MG63 (cell line): Measurements from ENCODE around the gene DEF6. TPM values are rescaled to one million over a fixed set of nuclear protein-coding genes. Genes with fewer than 3 reads are reported as not detected.
"Not testable (repeated sequence)": the region's sequence is repeated elsewhere in the genome, so short reads cannot be mapped to it uniquely, and the experiment has no call there.

ENCODE experiments used
- DNase-seq: peaks from one replicate; pipeline ENCODE4 v3.0.0-alpha.2; 2020
- H3K27me3 ChIP-seq: fragments of 250-450 bp; sonication (Bioruptor Pico); 2 replicates; pipeline ENCODE4 v1.5.1; 2020; ENCODE audit warnings: mild to moderate bottlenecking, moderate library complexity
- H3K36me3 ChIP-seq: fragments of 250-450 bp; sonication (Bioruptor Pico); 2 replicates; pipeline ENCODE4 v1.5.1; 2020; ENCODE audit warnings: mild to moderate bottlenecking, moderate library complexity
- H3K4me3 ChIP-seq: fragments of 250-450 bp; sonication (Bioruptor Pico); 2 replicates; pipeline ENCODE4 v1.5.1; 2020; ENCODE audit warnings: mild to moderate bottlenecking, moderate library complexity
- H3K9me3 ChIP-seq: fragments of 250-450 bp; sonication (Bioruptor Pico); 2 replicates; pipeline ENCODE4 v1.5.1; 2020; ENCODE audit warnings: mild to moderate bottlenecking, moderate library complexity
- total RNA-seq: library from RNA; depleted of rRNA; stranded (reverse); fragments of >200 nt; shearing (Covaris generic); gene quantifications from 2 replicates; pipeline ENCODE4 v1.2.3, GENCODE V29; 2014; ENCODE audit warnings: low replicate concordance

The DEF6 gene
- total RNA-seq, 1 experiment from 2014 or later = 0.33 TPM

DNA sequence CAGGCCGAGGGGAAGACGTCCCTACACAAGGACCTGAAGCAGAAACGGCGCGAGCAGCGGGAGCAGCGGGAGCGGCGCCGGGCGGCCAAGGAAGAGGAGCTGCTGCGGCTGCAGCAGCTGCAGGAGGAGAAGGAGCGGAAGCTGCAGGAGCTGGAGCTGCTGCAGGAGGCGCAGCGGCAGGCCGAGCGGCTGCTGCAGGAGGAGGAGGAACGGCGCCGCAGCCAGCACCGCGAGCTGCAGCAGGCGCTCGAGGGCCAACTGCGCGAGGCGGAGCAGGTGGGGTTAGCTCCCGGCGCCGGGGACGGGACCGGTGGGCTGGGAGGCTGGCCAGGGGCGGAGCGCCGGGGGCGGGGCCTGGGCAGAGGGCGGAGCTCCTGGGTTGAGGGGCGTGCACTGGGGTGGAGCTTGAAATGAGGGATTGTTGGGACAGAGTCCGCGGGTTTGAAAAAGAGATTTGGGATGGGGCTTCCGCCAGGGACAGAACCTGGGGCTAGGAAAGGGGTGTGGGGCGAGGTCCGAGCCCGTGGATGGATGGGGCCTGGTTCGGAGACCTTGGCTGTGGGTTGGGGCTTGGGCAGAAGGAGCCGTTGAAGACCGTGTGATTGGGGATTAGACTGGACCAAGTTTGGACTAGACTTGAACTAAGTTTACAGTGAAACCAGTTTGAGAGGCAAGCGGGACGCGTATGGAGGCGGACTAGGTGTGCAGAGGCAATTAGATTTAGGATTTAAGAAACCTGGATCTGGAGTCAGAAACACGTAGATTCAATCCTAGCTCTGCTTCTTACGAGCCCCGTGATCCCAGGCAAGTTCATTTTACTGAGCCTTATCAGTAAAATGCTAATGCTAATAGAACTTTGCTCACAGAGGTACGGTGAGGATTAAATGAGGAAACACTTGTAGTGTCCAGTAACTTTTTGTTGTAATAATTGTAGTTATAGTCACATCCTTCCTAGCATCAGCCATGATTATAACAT is 20.9 kb downstream of the DEF6 start:
- Histone ChIP-seq H3K27me3 (peaks cover 32% of the 10 kb centered on the region), H3K4me3 (peak overlapping the region; percentile 58), H3K9me3 (peaks cover 4% of the 10 kb centered on the region), H3K36me3 (no peaks in the 10 kb centered on the region)
- DNase-seq = peak; percentile 83

GRCh38 chr6:35319346-35320030 is 21.9 kb downstream of the DEF6 start:
- H3K36me3 ChIP-seq = no peaks in the 10 kb centered on the region
- no peak for DNase-seq
- peaks cover 31% of the 10 kb centered on the region for H3K27me3 ChIP-seq
- no peak overlapping the region for H3K4me3 ChIP-seq
- H3K9me3 ChIP-seq = peaks cover 4% of the 10 kb centered on the region

- Histone ChIP-seq H3K27me3 (peaks cover 26% of the 10 kb centered on the region), H3K9me3 (peaks cover 4% of the 10 kb centered on the region), H3K4me3 (no peak overlapping the region), H3K36me3 (no peaks in the 10 kb centered on the region)
- DNase-seq = no peak
Observed at GRCh38 chr6:35320031-35320410, 22.4 kb downstream of the DEF6 start.

DNA sequence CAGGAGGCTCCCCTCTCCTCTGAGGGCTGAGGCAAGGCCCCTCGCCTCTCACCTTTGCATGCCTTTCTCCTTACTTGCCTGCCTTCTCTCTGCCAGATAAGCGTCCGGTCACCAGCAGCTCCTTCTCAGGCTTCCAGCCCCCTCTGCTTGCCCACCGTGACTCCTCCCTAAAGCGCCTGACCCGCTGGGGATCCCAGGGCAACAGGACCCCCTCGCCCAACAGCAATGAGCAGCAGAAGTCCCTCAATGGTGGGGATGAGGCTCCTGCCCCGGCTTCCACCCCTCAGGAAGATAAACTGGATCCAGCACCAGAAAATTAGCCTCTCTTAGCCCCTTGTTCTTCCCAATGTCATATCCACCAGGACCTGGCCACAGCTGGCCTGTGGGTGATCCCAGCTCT is 23.5 kb downstream of the DEF6 start:
- peaks cover 4% of the 10 kb centered on the region for H3K9me3 ChIP-seq
- no peaks in the 10 kb centered on the region for H3K36me3 ChIP-seq
- no peak for DNase-seq
- no peak overlapping the region for H3K4me3 ChIP-seq
- H3K27me3 ChIP-seq = peaks cover 20% of the 10 kb centered on the region

GRCh38 chr6:35327349-35328027 is 29.9 kb downstream of the DEF6 start:
- Histone ChIP-seq H3K4me3 (no peak overlapping the region), H3K27me3 (no peaks in the 10 kb centered on the region), H3K36me3 (no peaks in the 10 kb centered on the region), H3K9me3 (no peaks in the 10 kb centered on the region)
- peak; percentile 51 for DNase-seq

GRCh38 chr6:35328108-35328723 is 30.6 kb downstream of the DEF6 start:
- Histone ChIP-seq H3K4me3 (no peak overlapping the region), H3K9me3 (no peaks in the 10 kb centered on the region), H3K27me3 (no peaks in the 10 kb centered on the region), H3K36me3 (no peaks in the 10 kb centered on the region)
- DNase-seq = no peak

- not testable (repeated sequence) for DNase-seq, H3K4me3 ChIP-seq, H3K27me3 ChIP-seq, H3K36me3 ChIP-seq, H3K9me3 ChIP-seq
Observed at GRCh38 chr6:35328965-35329364, 31.3 kb downstream of the DEF6 start.

DNA sequence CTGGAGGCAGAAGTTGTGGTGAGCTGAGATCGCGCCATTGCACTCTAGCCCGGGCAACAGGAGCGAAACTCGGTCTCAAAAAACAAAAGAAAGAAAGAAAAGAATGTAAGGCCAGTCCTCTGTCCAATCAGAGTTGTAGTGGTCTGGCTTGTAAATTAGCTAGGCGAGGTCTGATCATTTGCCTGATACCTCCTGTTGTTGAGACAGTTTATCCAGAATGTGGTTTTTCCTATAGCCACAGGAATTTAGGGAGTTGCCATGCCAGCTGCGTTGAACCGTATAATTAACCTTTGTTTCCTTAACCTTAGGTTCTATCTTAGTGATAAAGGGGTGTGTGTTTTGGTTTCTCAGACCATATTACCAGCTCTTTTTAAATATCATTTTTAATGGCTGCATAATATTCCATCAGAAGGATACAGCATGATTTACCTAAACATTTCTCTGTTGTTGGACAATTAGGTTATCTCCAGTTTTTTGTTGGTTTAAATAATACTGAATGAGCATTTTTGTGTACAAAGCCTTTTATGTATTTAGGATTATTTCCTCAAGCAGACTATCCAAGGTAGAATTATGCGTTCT is 33.0 kb downstream of the DEF6 start:
- Histone ChIP-seq H3K27me3 (peaks cover 5% of the 10 kb centered on the region; the same call in 1 of the 2 replicates), H3K4me3 (no peak overlapping the region), H3K9me3 (no peaks in the 10 kb centered on the region; the same call in 1 of the 2 replicates), H3K36me3 (no peaks in the 10 kb centered on the region)
- DNase-seq = no peak

DNA sequence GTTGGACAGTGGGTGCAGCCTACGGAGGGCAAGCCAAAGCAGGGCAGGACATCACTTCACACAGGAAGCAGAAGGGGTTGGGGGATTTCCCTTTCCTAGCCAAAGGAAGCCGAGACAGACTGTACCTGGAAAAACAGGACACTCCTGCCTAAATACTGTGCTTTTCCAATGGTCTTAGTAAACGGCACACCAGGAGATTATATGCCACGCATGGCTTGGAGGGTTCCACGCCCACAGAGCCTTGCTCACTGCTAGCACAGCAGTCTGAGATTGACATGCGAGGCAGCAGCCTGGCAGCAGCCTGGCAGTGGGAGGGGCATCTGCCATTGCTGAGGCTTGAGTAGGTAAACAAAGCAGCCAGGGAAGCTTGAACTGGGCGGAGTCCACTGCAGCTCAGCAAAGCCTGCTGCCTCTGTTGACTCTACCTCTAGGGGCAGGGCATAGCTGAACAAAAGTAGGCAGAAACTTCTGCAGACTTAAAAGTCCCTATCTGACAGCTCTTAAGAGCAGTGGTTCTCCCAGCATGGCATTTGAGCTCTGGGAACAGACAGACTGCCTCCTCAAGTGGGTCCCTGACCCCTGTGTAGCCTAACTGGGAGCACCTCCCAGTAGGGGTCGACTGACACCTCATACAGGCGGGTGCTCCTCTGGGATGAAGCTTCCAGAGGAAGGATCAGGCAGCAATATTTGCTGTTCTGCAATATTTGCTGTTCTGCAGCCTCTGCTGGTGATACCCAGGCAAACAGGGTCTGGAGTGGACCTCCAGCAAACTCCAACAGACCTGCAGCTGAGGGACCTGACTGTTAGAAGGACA is 34.7 kb downstream of the DEF6 start:
- H3K27me3 ChIP-seq, H3K9me3 ChIP-seq, H3K4me3 ChIP-seq, H3K36me3 ChIP-seq: not testable (repeated sequence)
- peak; percentile 70 for DNase-seq

DNA sequence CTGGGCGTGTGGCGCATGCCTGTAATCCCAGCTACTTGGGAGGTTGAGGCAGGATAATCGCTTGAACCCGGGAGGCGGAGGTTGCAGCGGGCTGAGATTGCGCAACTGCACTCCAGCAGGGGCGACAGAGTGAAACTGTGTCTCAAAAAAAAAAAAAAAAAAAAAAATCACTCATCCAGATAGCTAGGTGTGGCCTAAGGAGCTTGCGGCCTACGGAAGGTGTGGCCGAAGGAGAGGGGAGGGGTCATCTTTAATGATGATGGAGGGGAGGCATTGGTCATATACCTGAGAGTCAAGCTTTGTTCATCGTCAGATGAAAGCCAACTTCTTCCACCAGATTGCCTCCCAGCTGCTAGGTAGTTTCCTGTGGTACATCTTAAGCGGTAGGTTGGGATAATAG is 43.9 kb downstream of the DEF6 start:
- DNase-seq = no peak
- Histone ChIP-seq H3K9me3 (0 out of 2 replicates have a peak, but pooled peaks cover 2% of the 10 kb centered on the region), H3K4me3 (no peak overlapping the region), H3K36me3 (peaks cover 29% of the 10 kb centered on the region), H3K27me3 (no peaks in the 10 kb centered on the region)

GRCh38 chr6:35342258-35343091 is 44.9 kb downstream of the DEF6 start, which contains the start of gene PPARD:
PPARD (plus strand) TSS chr6:35342558; CDS start chr6:35411088, 68,530 bp downstream.
- DNase-seq = peak; percentile 95
- Histone ChIP-seq H3K27me3 (no peaks in the 10 kb centered on the region), H3K4me3 (peak within 1 kb of the TSS; percentile 68), H3K36me3 (peaks cover 38% of the 10 kb centered on the region), H3K9me3 (no peaks in the 10 kb centered on the region)

GRCh38 chr6:35343092-35343834 is 45.6 kb downstream of the DEF6 start:
- H3K9me3 ChIP-seq = no peaks in the 10 kb centered on the region
- DNase-seq = no peak
- H3K4me3 ChIP-seq = peak overlapping the region; percentile 68
- H3K27me3 ChIP-seq = no peaks in the 10 kb centered on the region
- H3K36me3 ChIP-seq = peaks cover 46% of the 10 kb centered on the region

DNA sequence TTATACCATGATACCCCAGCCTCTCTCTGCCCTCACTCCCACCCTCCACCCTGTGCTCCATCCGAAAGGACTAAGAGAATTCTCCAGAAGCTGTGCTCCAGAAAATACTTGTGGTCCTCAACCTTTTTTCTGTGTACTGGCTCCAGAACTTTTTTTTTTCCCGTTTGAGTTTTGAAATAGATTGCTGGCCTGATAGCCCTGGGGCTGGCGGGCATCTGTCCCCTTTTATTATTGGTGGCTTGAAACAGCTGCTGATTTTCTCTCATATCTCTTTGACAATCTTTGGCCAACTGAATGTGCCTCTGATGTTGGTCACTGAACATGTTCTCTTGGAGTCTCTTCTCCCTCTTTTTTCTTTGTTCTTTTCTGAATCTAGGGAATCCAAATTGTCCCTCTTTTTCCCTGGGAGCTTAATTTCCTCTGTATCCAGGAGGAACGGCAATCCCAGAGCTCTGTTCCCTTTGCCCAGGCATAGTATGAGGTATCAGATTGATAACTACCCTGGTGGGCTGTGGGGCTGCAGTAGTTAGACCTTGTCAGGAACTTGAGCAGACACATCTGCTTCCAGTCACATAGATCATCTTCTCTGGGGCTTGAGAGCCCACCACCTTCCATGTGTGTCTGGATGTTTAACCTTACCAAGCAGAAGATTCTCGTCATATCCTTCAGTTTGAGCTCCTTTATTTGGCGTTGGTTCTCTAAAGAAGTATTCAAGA is 46.4 kb downstream of the DEF6 start:
- DNase-seq = no peak
- no peaks in the 10 kb centered on the region for H3K9me3 ChIP-seq
- peak overlapping the region; percentile 68 for H3K4me3 ChIP-seq
- no peaks in the 10 kb centered on the region for H3K27me3 ChIP-seq
- H3K36me3 ChIP-seq = peaks cover 51% of the 10 kb centered on the region

GRCh38 chr6:35351422-35351821 is 53.8 kb downstream of the DEF6 start:
- H3K27me3 ChIP-seq = no peaks in the 10 kb centered on the region
- H3K4me3 ChIP-seq = no peak overlapping the region
- no peak for DNase-seq
- H3K36me3 ChIP-seq = peaks cover 87% of the 10 kb centered on the region
- H3K9me3 ChIP-seq = no peaks in the 10 kb centered on the region
